HepG2 (cell line): Measurements from ENCODE around the gene KDM1B. TPM values are rescaled to one million over a fixed set of nuclear protein-coding genes. Genes with fewer than 3 reads are reported as not detected.

Experiments used
- ASH2L ChIP-seq: fragments of 300-600, 200-600 bp; sonication (generic); IDR thresholded peaks from 2 replicates; pipeline ENCODE4 v1.7.0; 2017; ENCODE audit warnings: low read depth, mild to moderate bottlenecking, moderate library complexity, mixed read lengths, low read length; ENCODE audit not compliant: insufficient read length
- ATF1 ChIP-seq: IDR thresholded peaks from 2 replicates; pipeline ENCODE4 v1.6.1; 2016; ENCODE audit warnings: mild to moderate bottlenecking, control low read depth
- ATRX ChIP-seq: sonication (generic); formaldehyde crosslinking; IDR thresholded peaks from 2 replicates; pipeline ENCODE4 v1.4.0; 2020; ENCODE audit warnings: missing genetic modification reagents, borderline replicate concordance
- EP300 ChIP-seq, 3 experiments: sonication (generic) in 1 of 3; formaldehyde crosslinking in 1 of 3; IDR thresholded peaks; 2 replicates each; pipeline versions ENCODE4 v1.5.1 to v1.6.1; 2011 to 2020; ENCODE audit warnings: low read depth in 2 of 3, low read length in 2 of 3, borderline replicate concordance in 1 of 3, improper control_type of control experiment in 1 of 3, mild to moderate bottlenecking in 1 of 3, missing genetic modification reagents in 1 of 3, moderate library complexity in 1 of 3
- MATR3 ChIP-seq: sonication (generic); formaldehyde crosslinking; IDR thresholded peaks from 2 replicates; pipeline ENCODE4 v1.4.0; 2020; ENCODE audit warnings: missing genetic modification reagents
- MTA3 ChIP-seq: sonication (generic); formaldehyde crosslinking; IDR thresholded peaks from 2 replicates; pipeline ENCODE4 v1.4.0; 2020; ENCODE audit warnings: missing genetic modification reagents
- MXI1 ChIP-seq: IDR thresholded peaks from 3 replicates; pipeline ENCODE4 v1.6.1; 2012; ENCODE audit warnings: low read depth, low read length, inconsistent platforms, borderline replicate concordance
- SMARCE1 ChIP-seq: fragments of 450-650 bp; IDR thresholded peaks from 2 replicates; pipeline ENCODE4 v1.6.1; 2017; ENCODE audit warnings: borderline replicate concordance
- TOPORS ChIP-seq: sonication (generic); formaldehyde crosslinking; IDR thresholded peaks from 2 replicates; pipeline ENCODE4 v1.8.0; 2023; ENCODE audit warnings: mild to moderate bottlenecking, missing genetic modification reagents
- ZNF569 ChIP-seq: sonication (generic); formaldehyde crosslinking; IDR thresholded peaks from 2 replicates; pipeline ENCODE4 v1.5.0; 2020; ENCODE audit warnings: mild to moderate bottlenecking, missing genetic modification reagents, moderate library complexity, borderline replicate concordance
- ZNF589 ChIP-seq: sonication (generic); formaldehyde crosslinking; conservative IDR thresholded peaks from 2 replicates; pipeline ENCODE4 v1.8.0; 2022; ENCODE audit warnings: mild to moderate bottlenecking, moderate library complexity, missing genetic modification reagents
- ZNF780A ChIP-seq: sonication (generic); formaldehyde crosslinking; IDR thresholded peaks from 2 replicates; pipeline ENCODE4 v1.8.0; 2022; ENCODE audit warnings: mild to moderate bottlenecking, missing genetic modification reagents, moderate library complexity
- polyA plus RNA-seq, 8 experiments: library from polyadenylated mRNA; depleted of rRNA in 3 of 8; stranded (reverse) in 7 of 8; unstranded in 1 of 8; fragments of >200 nt; fragmentation: Illumina TruSeq in 4 of 8; extraction: Trizol in 4 of 8; gene quantifications; 2 replicates each; pipeline versions ENCODE4 v1.2.1 to v1.2.3, GENCODE V29; 2011 to 2016; ENCODE audit warnings: low read depth in 4 of 8, missing spikeins in 1 of 8, mixed read lengths in 1 of 8; ENCODE audit not compliant: insufficient read depth in 1 of 8
- total RNA-seq, 5 experiments: library from RNA; depleted of rRNA; stranded (reverse); fragments of >200 nt; fragmentation: Illumina TruSeq; extraction: Trizol; gene quantifications; 2 replicates each; pipeline ENCODE4 v1.2.3, GENCODE V29; 2016; ENCODE audit warnings: low read depth in 1 of 5
- TF ChIP-seq, protein P1 (sequence below): sonication (generic); formaldehyde crosslinking; IDR thresholded peaks from 2 replicates; pipeline ENCODE4 v1.5.0; 2020; ENCODE audit warnings: mild to moderate bottlenecking, missing genetic modification reagents
- TF ChIP-seq, protein P2 (sequence below): sonication (generic); formaldehyde crosslinking; IDR thresholded peaks from 2 replicates; pipeline ENCODE4 v1.8.0; 2022; ENCODE audit warnings: mild to moderate bottlenecking, missing genetic modification reagents, borderline replicate concordance
- TF ChIP-seq, protein P3 (sequence below): sonication (generic); formaldehyde crosslinking; IDR thresholded peaks from 2 replicates; pipeline ENCODE4 v1.4.0; 2020; ENCODE audit warnings: missing genetic modification reagents, borderline replicate concordance
- TF ChIP-seq, protein P4 (sequence below): sonication (generic); formaldehyde crosslinking; IDR thresholded peaks from 2 replicates; pipeline ENCODE4 v1.8.1; 2023; ENCODE audit warnings: mild to moderate bottlenecking, missing genetic modification reagents
- TF ChIP-seq, protein P5 (sequence below): sonication (generic); formaldehyde crosslinking; IDR thresholded peaks from 2 replicates; pipeline ENCODE4 v1.4.0; 2020; ENCODE audit warnings: mild to moderate bottlenecking, low read depth, missing genetic modification reagents
- TF ChIP-seq, protein P6 (sequence below): sonication (generic); formaldehyde crosslinking; IDR thresholded peaks from 2 replicates; pipeline ENCODE4 v1.4.0; 2020; ENCODE audit warnings: mild to moderate bottlenecking, low read depth, missing genetic modification reagents

KDM1B gene
- total and polyA plus RNA-seq, 2 of the 13 experiments (the other 11 are each of a cell fraction or from before 2014, with no cell fraction given): 9.8 to 13.2 TPM

DNA sequence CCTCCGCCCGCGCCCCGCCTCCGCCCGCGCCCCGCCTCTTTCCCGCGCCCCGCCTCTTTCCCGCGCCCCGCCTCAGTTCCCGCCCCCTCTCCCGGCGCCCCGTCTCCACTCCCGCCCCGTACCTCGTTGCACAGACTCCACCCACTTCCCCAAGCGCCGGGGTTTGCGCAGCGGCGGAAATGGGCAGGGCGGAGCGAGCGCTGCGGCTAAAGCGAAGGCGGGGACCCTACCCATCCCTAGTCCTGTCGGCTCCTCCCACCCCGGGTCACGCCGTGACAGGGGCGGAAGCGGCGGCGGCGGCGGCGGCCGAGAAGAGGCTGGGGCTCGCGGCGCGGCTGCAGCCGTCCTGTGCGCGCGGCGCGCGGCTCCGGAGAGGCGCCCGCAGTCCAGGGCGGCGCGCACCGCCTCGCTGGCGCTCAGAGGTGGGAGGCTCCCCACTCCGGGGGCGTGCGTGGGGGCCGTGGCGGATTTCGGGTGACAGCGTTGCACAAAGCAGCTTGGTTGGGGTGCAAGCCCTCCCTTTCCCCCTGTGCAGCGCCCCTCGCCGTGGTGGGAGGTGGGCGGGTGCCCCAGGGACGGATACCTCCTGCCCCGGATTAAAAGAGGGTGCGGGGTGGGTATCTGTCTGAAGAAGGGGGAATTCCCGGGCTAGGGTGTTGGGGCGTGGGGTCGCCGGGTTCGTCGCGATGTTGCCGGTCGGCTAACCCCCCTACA lies at the start of gene KDM1B (continued):
- TF ChIP-seq, protein P1, sequence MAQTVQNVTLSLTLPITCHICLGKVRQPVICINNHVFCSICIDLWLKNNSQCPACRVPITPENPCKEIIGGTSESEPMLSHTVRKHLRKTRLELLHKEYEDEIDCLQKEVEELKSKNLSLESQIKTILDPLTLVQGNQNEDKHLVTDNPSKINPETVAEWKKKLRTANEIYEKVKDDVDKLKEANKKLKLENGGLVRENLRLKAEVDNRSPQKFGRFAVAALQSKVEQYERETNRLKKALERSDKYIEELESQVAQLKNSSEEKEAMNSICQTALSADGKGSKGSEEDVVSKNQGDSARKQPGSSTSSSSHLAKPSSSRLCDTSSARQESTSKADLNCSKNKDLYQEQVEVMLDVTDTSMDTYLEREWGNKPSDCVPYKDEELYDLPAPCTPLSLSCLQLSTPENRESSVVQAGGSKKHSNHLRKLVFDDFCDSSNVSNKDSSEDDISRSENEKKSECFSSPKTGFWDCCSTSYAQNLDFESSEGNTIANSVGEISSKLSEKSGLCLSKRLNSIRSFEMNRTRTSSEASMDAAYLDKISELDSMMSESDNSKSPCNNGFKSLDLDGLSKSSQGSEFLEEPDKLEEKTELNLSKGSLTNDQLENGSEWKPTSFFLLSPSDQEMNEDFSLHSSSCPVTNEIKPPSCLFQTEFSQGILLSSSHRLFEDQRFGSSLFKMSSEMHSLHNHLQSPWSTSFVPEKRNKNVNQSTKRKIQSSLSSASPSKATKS (CRISPR knock-in tag): no peak
- TF ChIP-seq, protein P2, sequence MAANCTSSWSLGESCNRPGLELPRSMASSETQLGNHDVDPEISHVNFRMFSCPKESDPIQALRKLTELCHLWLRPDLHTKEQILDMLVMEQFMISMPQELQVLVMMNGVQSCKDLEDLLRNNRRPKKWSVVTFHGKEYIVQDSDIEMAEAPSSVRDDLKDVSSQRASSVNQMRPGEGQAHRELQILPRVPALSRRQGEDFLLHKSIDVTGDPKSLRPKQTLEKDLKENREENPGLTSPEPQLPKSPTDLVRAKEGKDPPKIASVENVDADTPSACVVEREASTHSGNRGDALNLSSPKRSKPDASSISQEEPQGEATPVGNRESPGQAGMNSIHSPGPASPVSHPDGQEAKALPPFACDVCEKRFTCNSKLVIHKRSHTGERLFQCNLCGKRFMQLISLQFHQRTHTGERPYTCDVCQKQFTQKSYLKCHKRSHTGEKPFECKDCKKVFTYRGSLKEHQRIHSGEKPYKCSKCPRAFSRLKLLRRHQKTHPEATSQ (CRISPR knock-in tag): no peak
- TF ChIP-seq MTA3 (CRISPR knock-in tag): no peak
- peak; percentile 77; the same call in 2 of the 3 replicates for TF ChIP-seq MXI1
- TF ChIP-seq ASH2L: peak; percentile 89
- TF ChIP-seq, protein P3, sequence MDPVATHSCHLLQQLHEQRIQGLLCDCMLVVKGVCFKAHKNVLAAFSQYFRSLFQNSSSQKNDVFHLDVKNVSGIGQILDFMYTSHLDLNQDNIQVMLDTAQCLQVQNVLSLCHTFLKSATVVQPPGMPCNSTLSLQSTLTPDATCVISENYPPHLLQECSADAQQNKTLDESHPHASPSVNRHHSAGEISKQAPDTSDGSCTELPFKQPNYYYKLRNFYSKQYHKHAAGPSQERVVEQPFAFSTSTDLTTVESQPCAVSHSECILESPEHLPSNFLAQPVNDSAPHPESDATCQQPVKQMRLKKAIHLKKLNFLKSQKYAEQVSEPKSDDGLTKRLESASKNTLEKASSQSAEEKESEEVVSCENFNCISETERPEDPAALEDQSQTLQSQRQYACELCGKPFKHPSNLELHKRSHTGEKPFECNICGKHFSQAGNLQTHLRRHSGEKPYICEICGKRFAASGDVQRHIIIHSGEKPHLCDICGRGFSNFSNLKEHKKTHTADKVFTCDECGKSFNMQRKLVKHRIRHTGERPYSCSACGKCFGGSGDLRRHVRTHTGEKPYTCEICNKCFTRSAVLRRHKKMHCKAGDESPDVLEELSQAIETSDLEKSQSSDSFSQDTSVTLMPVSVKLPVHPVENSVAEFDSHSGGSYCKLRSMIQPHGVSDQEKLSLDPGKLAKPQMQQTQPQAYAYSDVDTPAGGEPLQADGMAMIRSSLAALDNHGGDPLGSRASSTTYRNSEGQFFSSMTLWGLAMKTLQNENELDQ (CRISPR knock-in tag): no peak
- no peak for TF ChIP-seq EP300 (IDR thresholded peaks at IDR 0.05; ENCODE audit: low read depth in 2 of 2, low read length in 2 of 2)
- no peak for TF ChIP-seq EP300 (CRISPR knock-in tag; IDR thresholded peaks at IDR 0.05; ENCODE audit: borderline replicate concordance)
- TF ChIP-seq, protein P4, sequence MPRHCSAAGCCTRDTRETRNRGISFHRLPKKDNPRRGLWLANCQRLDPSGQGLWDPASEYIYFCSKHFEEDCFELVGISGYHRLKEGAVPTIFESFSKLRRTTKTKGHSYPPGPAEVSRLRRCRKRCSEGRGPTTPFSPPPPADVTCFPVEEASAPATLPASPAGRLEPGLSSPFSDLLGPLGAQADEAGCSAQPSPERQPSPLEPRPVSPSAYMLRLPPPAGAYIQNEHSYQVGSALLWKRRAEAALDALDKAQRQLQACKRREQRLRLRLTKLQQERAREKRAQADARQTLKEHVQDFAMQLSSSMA (CRISPR knock-in tag): no peak
- TF ChIP-seq, protein P5, sequence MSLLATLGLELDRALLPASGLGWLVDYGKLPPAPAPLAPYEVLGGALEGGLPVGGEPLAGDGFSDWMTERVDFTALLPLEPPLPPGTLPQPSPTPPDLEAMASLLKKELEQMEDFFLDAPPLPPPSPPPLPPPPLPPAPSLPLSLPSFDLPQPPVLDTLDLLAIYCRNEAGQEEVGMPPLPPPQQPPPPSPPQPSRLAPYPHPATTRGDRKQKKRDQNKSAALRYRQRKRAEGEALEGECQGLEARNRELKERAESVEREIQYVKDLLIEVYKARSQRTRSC: no peak
- no peak for TF ChIP-seq ATF1 (CRISPR knock-in tag)
- no peak for TF ChIP-seq ATRX (CRISPR knock-in tag)
- TF ChIP-seq MATR3 (CRISPR knock-in tag): no peak
- TF ChIP-seq ZNF780A (CRISPR knock-in tag): 0 out of 2 replicates have a peak, but pooled peaks have one; percentile 26
- no peak for TF ChIP-seq ZNF569
- no peak for TF ChIP-seq SMARCE1
- peak; percentile 17; the same call in 1 of the 2 replicates for TF ChIP-seq TOPORS
- no peak; the same call in 1 of the 2 replicates for TF ChIP-seq ZNF589 (CRISPR knock-in tag)
- TF ChIP-seq, protein P6, sequence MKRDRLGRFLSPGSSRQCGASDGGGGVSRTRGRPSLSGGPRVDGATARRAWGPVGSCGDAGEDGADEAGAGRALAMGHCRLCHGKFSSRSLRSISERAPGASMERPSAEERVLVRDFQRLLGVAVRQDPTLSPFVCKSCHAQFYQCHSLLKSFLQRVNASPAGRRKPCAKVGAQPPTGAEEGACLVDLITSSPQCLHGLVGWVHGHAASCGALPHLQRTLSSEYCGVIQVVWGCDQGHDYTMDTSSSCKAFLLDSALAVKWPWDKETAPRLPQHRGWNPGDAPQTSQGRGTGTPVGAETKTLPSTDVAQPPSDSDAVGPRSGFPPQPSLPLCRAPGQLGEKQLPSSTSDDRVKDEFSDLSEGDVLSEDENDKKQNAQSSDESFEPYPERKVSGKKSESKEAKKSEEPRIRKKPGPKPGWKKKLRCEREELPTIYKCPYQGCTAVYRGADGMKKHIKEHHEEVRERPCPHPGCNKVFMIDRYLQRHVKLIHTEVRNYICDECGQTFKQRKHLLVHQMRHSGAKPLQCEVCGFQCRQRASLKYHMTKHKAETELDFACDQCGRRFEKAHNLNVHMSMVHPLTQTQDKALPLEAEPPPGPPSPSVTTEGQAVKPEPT (CRISPR knock-in tag): peak; percentile 37; the same call in 1 of the 2 replicates
